Esophagus (tissue), 2 donors: Measurements from ENCODE around the gene SPATA9. TPM values are rescaled to one million over a fixed set of nuclear protein-coding genes. Genes with fewer than 3 reads are reported as not detected.
"Not testable (repeated sequence)": the region's sequence is repeated elsewhere in the genome, so short reads cannot be mapped to it uniquely, and the experiment has no call there.

Source experiments
- H3K27ac ChIP-seq, 2 donors: one replicate each; pipeline ENCODE4 v1.5.1; 2013; ENCODE audit warnings: low read depth in 2 of 2, mild to moderate bottlenecking in 2 of 2, inconsistent platforms in 1 of 2, low read length in 1 of 2, moderate library complexity in 1 of 2
- H3K27me3 ChIP-seq, 2 donors: one replicate each; pipeline ENCODE4 v1.6.1; 2013; ENCODE audit warnings: low read length in 2 of 2, control low read depth in 1 of 2, mild to moderate bottlenecking in 1 of 2; ENCODE audit not compliant: insufficient read depth in 2 of 2, control insufficient read depth in 1 of 2
- H3K36me3 ChIP-seq, 2 donors: one replicate each; pipeline ENCODE4 v1.6.1; 2013; ENCODE audit warnings: low read length in 1 of 2; ENCODE audit not compliant: control insufficient read depth in 2 of 2, insufficient read depth in 2 of 2
- H3K4me1 ChIP-seq, 2 donors: one replicate each; pipeline ENCODE4 v1.6.1; 2013; ENCODE audit warnings: low read length in 1 of 2; ENCODE audit not compliant: control insufficient read depth in 2 of 2, insufficient read depth in 2 of 2
- H3K4me3 ChIP-seq, 2 donors: one replicate each; pipeline ENCODE4 v1.5.1; 2013; ENCODE audit warnings: low read length in 2 of 2, mild to moderate bottlenecking in 2 of 2, low read depth in 1 of 2, moderate library complexity in 1 of 2
- H3K9me3 ChIP-seq, 2 donors: one replicate each; pipeline ENCODE4 v1.6.1; 2013; ENCODE audit warnings: mild to moderate bottlenecking in 2 of 2, low read depth in 1 of 2, low read length in 1 of 2, moderate library complexity in 1 of 2; ENCODE audit not compliant: control insufficient read depth in 2 of 2, insufficient read depth in 1 of 2
- WGBS, 2 donors: extraction: QIAGEN DNeasy Blood & Tissue Kit; methylation state at CpG; one replicate each; pipeline ENCODE4 v1.1.7; 2013; 5-methylcytosine and 5-hydroxymethylcytosine counted together
- polyA plus RNA-seq, 2 donors: library from polyadenylated mRNA; stranded (reverse); fragments of 200-250 nt; gene quantifications; one replicate each; pipeline ENCODE4 v1.2.3, GENCODE V29; 2013
- donor health status: healthy with polysubstance abuse.
- donor health status: Bipolar disorder and iron deficiency.

Gene SPATA9
- polyA plus RNA-seq, 2 donors, result 0.06 TPM; not detected in 1

DNA sequence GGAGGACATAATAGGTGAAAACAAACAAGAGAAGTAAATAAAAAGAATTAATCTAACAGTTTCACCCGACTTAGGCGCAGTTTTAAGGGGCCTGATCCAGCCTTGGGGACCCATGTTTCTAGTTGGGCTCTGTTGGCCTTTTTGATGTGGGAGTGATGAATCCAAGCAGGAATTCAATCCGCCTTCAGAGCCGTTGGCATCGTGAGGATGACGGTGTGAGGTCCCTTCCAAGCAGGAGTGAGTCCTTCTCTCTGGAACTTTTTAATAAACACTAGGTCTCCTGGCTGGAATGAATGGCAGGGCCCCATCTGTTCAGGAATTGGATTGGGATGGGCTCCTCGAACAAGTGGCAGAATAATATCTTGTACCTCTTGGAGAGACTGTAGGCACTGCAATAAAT lies 26.1 kb upstream of the SPATA9 start:
- Histone ChIP-seq H3K4me3 (no peak overlapping the region), H3K27me3 (no peaks in the 10 kb centered on the region), H3K27ac (no peak overlapping the region), H3K4me1 (no peaks in the 10 kb centered on the region), H3K9me3 (no peaks in the 10 kb centered on the region), H3K36me3 (no peaks in the 10 kb centered on the region)
- WGBS, 2 donors, result 93 to 95% methylated on average over 7 of the region's 7 CpGs

DNA sequence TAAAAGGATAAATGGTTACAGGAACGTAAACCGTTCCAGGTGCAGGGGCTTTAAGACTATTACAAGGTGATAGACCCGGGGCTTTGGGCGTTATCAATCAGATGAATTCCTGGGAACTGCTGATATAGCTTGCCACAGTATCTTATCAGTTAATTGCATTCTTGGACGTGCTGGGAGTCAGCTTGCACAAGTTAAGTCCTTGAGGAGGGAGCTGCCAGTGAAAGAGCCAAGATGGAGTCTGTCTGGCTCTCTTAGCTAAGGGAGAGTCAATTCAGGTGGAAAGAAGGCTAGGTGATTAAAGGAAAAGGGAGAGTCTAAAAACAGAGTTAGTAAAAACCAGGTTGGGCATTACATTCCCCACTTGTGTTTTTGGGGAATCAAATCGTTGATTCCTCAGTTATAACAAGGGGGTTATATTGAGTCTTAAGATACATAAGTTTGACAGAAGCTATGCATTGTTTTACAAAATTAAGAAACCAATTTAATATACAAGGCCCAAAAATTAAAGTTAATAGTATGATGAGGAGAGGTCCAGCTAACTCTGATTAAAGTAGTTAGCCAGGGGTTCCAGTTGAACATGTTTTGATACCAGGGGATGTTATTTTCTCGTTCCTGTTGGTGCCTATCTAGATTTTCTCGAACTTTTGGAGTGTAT lies 24.9 kb upstream of the SPATA9 start:
- H3K36me3 ChIP-seq, H3K4me1 ChIP-seq, H3K27ac ChIP-seq, H3K27me3 ChIP-seq, H3K4me3 ChIP-seq, H3K9me3 ChIP-seq: not testable (repeated sequence)
- 67 to 80% methylated on average over 8 of the region's 8 CpGs for WGBS, 2 donors

GRCh38 chr5:95707055-95707454 lies 24.3 kb upstream of the SPATA9 start:
- no peaks in the 10 kb centered on the region for H3K27me3 ChIP-seq
- H3K9me3 ChIP-seq, result no peaks in the 10 kb centered on the region
- no peak overlapping the region for H3K27ac ChIP-seq
- no peaks in the 10 kb centered on the region for H3K4me1 ChIP-seq
- H3K4me3 ChIP-seq, result no peak overlapping the region
- no peaks in the 10 kb centered on the region for H3K36me3 ChIP-seq
- WGBS, 2 donors, result 85 to 90% methylated on average over 9 of the region's 9 CpGs

DNA sequence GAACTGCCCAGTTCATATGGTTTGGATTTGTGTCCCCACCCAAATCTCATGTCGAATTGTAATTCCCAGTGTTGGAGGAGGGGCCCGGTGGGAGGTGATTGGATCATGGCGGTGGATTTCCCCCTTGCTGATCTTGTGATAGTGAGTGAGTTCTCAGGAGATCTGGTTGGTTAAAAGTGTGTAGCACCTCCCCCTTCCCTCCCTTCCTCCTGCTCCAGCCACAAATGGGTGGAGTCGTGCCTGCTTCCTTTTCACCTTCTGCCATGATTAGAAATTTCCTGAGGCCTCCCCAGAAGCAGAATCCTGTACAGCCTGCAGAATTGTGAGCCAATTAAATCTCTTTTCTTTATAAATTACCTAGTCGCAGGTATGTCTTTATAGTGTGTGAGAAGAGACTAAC lies 23.4 kb upstream of the SPATA9 start:
- not testable (repeated sequence) for H3K27ac ChIP-seq, H3K4me1 ChIP-seq, H3K27me3 ChIP-seq, H3K36me3 ChIP-seq, H3K9me3 ChIP-seq, H3K4me3 ChIP-seq
- 88 to 97% methylated on average over 4 to 5 of the region's 5 CpGs for WGBS, 2 donors

DNA sequence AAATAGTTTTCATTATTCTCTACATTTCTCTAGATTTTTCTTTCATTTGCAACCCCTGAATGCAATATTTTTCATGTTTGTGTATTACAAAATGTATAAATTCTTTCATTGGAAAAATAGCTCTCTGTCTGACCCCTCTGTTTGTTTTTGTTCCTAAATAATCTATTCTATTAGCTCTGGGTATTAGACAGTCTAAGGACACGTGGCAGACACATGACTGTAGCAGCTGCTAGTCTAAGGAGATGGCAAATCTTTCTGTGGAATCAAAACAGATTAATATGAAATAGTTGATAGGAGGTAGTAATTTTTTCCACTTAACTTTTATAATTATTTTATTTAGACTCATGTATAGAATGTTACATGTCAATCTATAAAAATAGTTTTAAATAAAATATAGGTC lies 21.4 kb upstream of the SPATA9 start:
- Histone ChIP-seq H3K4me1 (no peaks in the 10 kb centered on the region), H3K4me3 (no peak overlapping the region), H3K36me3 (no peaks in the 10 kb centered on the region), H3K27ac (no peak overlapping the region), H3K9me3 (no peaks in the 10 kb centered on the region), H3K27me3 (no peaks in the 10 kb centered on the region)
- WGBS, 2 donors, result 58 to 60% methylated on average over 1 of the region's 1 CpG

DNA sequence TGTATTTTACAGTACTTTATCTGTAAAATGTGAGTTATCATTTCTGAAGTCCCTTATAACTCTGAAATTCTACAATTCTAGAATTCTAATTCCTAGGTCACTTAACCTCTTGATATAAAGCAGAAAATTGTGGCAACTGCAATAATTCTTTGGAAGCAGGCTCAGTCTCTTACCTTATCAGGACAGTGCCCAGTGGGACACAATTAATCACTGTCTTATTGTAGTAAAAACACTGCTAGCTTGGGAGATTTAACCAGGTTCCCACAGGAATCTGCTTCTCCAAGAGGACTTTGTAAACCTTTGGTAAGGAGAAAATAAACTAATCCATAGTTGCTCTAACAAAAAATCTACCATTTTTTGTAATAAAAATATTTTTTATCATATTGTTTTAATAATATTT lies 18.3 kb upstream of the SPATA9 start:
- Histone ChIP-seq H3K9me3 (no peaks in the 10 kb centered on the region), H3K4me1 (no peaks in the 10 kb centered on the region), H3K27me3 (peaks cover 0 to 3% of the 10 kb centered on the region in 2 donors), H3K27ac (no peak overlapping the region), H3K36me3 (no peaks in the 10 kb centered on the region), H3K4me3 (no peak overlapping the region)

GRCh38 chr5:95699337-95699736 lies 16.5 kb upstream of the SPATA9 start:
- H3K36me3 ChIP-seq, result no peaks in the 10 kb centered on the region
- no peaks in the 10 kb centered on the region for H3K9me3 ChIP-seq
- H3K27ac ChIP-seq, result no peak overlapping the region
- no peak overlapping the region for H3K4me3 ChIP-seq
- H3K4me1 ChIP-seq, result no peaks in the 10 kb centered on the region
- H3K27me3 ChIP-seq, result peaks cover 0 to 3% of the 10 kb centered on the region in 2 donors
- 97 to 100% methylated on average over 1 of the region's 1 CpG for WGBS, 2 donors

- Histone ChIP-seq H3K4me3 (no peak overlapping the region), H3K36me3 (no peaks in the 10 kb centered on the region), H3K9me3 (no peaks in the 10 kb centered on the region), H3K4me1 (no peaks in the 10 kb centered on the region), H3K27ac (no peak overlapping the region), H3K27me3 (peaks cover 0 to 3% of the 10 kb centered on the region in 2 donors)
- WGBS, 2 donors, result 57 to 64% methylated on average over 7 of the region's 7 CpGs
These were observed 15.2 kb upstream of the SPATA9 start for GRCh38 chr5:95697781-95698681.

DNA sequence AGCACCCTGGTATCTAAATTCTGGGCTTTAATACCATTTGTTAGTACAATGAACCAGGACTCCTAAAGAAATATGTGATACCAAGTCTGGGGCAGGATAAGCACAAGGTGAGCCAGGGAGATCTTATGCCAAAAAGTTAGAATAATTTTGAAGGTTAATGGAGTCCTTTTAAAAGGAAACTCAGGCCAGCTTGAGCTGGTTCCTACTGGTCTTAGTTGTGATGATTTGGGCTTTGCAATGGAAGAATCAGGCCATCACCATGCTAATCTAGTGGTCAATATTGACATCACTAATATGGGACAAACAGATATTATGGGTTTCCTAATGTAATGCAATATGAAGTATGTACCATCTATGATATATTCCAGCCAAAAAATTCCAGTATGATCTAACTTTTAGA lies 7.5 kb upstream of the SPATA9 start:
- Histone ChIP-seq H3K36me3 (no peaks in the 10 kb centered on the region), H3K4me3 (no peak overlapping the region), H3K4me1 (no peaks in the 10 kb centered on the region), H3K9me3 (no peaks in the 10 kb centered on the region), H3K27ac (no peak overlapping the region), H3K27me3 (peaks cover 0 to under 1% of the 10 kb centered on the region in 2 donors)

GRCh38 chr5:95689680-95690079 lies 6.9 kb upstream of the SPATA9 start:
- Histone ChIP-seq H3K9me3 (no peaks in the 10 kb centered on the region), H3K27me3 (peaks cover 0 to 2% of the 10 kb centered on the region in 2 donors), H3K4me1 (no peaks in the 10 kb centered on the region), H3K4me3 (no peak overlapping the region), H3K36me3 (no peaks in the 10 kb centered on the region), H3K27ac (no peak overlapping the region)
- WGBS, 2 donors, result 87 to 98% methylated on average over 1 of the region's 1 CpG
